Activated B cell treated with CpG ODN at 0.5 μM for 24 hours (primary cell): Measurements from ENCODE around the gene RAD51B. TPM values are rescaled to one million over a fixed set of nuclear protein-coding genes. Genes with fewer than 3 reads are reported as not detected.

Source experiments
- ATAC-seq: fragments of 200-7000 bp; cut with Tn5 transposase; one replicate; pipeline ENCODE4 v1.10.0; 2021; ENCODE audit warnings: low read depth, mild to moderate bottlenecking, moderate library complexity
- CTCF ChIA-PET: fragments of 350-600 bp; sonication (Branson Sonifier 250); formaldehyde crosslinking; loops from one replicate; lab custom pipeline; 2021; ENCODE audit warnings: antibody characterized with exemption; lab: Charles Lee
- POLR2A ChIA-PET: fragments of 350-600 bp; sonication (Branson Sonifier 250); formaldehyde crosslinking; loops from one replicate; lab custom pipeline; 2021; ENCODE audit warnings: antibody characterized with exemption; lab: Charles Lee
- DNase-seq: peaks from one replicate; pipeline ENCODE4 v3.0.0; 2022
- H3K27ac Mint-ChIP-seq: one replicate; pipeline ENCODE4 v1.8.0; 2020; ENCODE audit warnings: mixed read lengths
- H3K27me3 Mint-ChIP-seq: one replicate; pipeline ENCODE4 v1.8.0; 2021; ENCODE audit warnings: mixed read lengths
- H3K36me3 Mint-ChIP-seq: one replicate; pipeline ENCODE4 v1.8.0; 2021; ENCODE audit warnings: low read depth, mixed read lengths
- H3K4me1 Mint-ChIP-seq: one replicate; pipeline ENCODE4 v1.8.0; 2021; ENCODE audit warnings: mixed read lengths
- H3K4me3 Mint-ChIP-seq: one replicate; pipeline ENCODE4 v1.8.0; 2020; ENCODE audit warnings: mild to moderate bottlenecking, mixed read lengths
- H3K9me3 Mint-ChIP-seq: one replicate; pipeline ENCODE4 v1.8.0; 2020; ENCODE audit warnings: mixed read lengths
- CTCF ChIP-seq: fragments of 200-600 bp; IDR thresholded peaks from one replicate; pipeline ENCODE4 v1.8.0; 2022; ENCODE audit warnings: antibody characterized with exemption, mild to moderate bottlenecking
- intact Hi-C: fragments of 100-400 bp; cut with micrococcal nuclease; formaldehyde crosslinking; loops from one replicate; pipeline ENCODE4 v1.15.1; 2024
- total RNA-seq: library from RNA; stranded (reverse); gene quantifications from 2 replicates; pipeline ENCODE4 v1.2.3, GENCODE V29; 2022

The RAD51B gene
- total RNA-seq, 1 donor from 2014 or later = 53.9 TPM

- peak; percentile 49 for ATAC-seq
- POLR2A ChIA-PET = interaction anchor here (0.6 to 2.0 kb wide), 5 partner anchors 20 to 70 kb away, joined by 3 to 6 read pairs (median 3); no protein-coding TSS in a partner anchor
- intact Hi-C loops = no loop called here
These were observed 895.7 kb downstream of the RAD51B start for GRCh38 chr14:68714991-68715924.

GRCh38 chr14:68716698-68717097, 897.1 kb downstream of the RAD51B start:
- no peak for TF ChIP-seq CTCF
- ATAC-seq (no peak), DNase-seq (no peak)
- Mint-ChIP-seq H3K4me3 (no peak overlapping the region), H3K4me1 (peaks cover 19% of the 10 kb centered on the region), H3K27ac (no peak overlapping the region), H3K27me3 (no peaks in the 10 kb centered on the region), H3K36me3 (no peaks in the 10 kb centered on the region), H3K9me3 (peaks cover 3% of the 10 kb centered on the region)
- intact Hi-C loops = no loop called here
- ChIA-PET CTCF (no interaction called here), POLR2A (interaction anchor here (0.5 to 2.0 kb wide), 2 partner anchors 69 to 76 kb away, joined by 5 to 6 read pairs; partner anchors contain the start of gene ZFP36L1)

More at GRCh38 chr14:68714991-68715924, 895.7 kb downstream of the RAD51B start:
- H3K4me3 Mint-ChIP-seq = no peak overlapping the region
- no peak for TF ChIP-seq CTCF
- H3K9me3 Mint-ChIP-seq = peaks cover 2% of the 10 kb centered on the region
- H3K27me3 Mint-ChIP-seq = no peaks in the 10 kb centered on the region
- CTCF ChIA-PET = interaction anchor here (1.1 kb wide), 1 partner anchor 30 kb away, joined by 3 read pairs; no protein-coding TSS in a partner anchor
- peaks cover 19% of the 10 kb centered on the region for H3K4me1 Mint-ChIP-seq
- H3K27ac Mint-ChIP-seq = peak overlapping the region; percentile 26
- H3K36me3 Mint-ChIP-seq = no peaks in the 10 kb centered on the region
- no peak for DNase-seq

- ChIA-PET CTCF (interaction anchor here (2.4 kb wide), 1 partner anchor 11 kb away, joined by 6 read pairs; no protein-coding TSS in a partner anchor), POLR2A (interaction anchor here (0.7 to 1.7 kb wide), 4 partner anchors 15 to 67 kb away, joined by 3 to 9 read pairs (median 4); no protein-coding TSS in a partner anchor)
- TF ChIP-seq CTCF = no peak
- intact Hi-C loops = loop anchor here (2.0 kb wide), 1 partner anchor 16 kb away; no protein-coding TSS in a partner anchor
- Mint-ChIP-seq H3K4me3 (no peak overlapping the region), H3K4me1 (peaks cover 19% of the 10 kb centered on the region), H3K36me3 (no peaks in the 10 kb centered on the region), H3K9me3 (peaks cover 3% of the 10 kb centered on the region), H3K27me3 (no peaks in the 10 kb centered on the region), H3K27ac (no peak overlapping the region)
- ATAC-seq (peak; percentile 69), DNase-seq (no peak)
These were observed 898.7 kb downstream of the RAD51B start for GRCh38 chr14:68718023-68718990.

- no peak overlapping the region for H3K4me3 Mint-ChIP-seq
- no peak overlapping the region for H3K27ac Mint-ChIP-seq
- TF ChIP-seq CTCF = no peak
- no peaks in the 10 kb centered on the region for H3K27me3 Mint-ChIP-seq
- H3K4me1 Mint-ChIP-seq = peaks cover 21% of the 10 kb centered on the region
- peaks cover 3% of the 10 kb centered on the region for H3K9me3 Mint-ChIP-seq
- no peak for DNase-seq
- intact Hi-C loops = loop anchor here (2.0 kb wide), 1 partner anchor 15 kb away; no protein-coding TSS in a partner anchor
- POLR2A ChIA-PET = interaction anchor here (0.7 to 1.7 kb wide), 8 partner anchors 11 to 98 kb away, joined by 3 to 16 read pairs (median 4); partner anchors contain the start of gene ZFP36L1
- peak; percentile 18 for ATAC-seq
- no peaks in the 10 kb centered on the region for H3K36me3 Mint-ChIP-seq
- CTCF ChIA-PET = interaction anchor here (2.4 kb wide), 1 partner anchor 10 kb away, joined by 6 read pairs; no protein-coding TSS in a partner anchor
These were observed 900.2 kb downstream of the RAD51B start for GRCh38 chr14:68719634-68720384.
